ENCODE results near the gene ANKRD60. TPM values are rescaled to one million over a fixed set of nuclear protein-coding genes. Genes with fewer than 3 reads are reported as not detected.

Gene ANKRD60
- total RNA-seq, 1 donor from 2014 or later = not detected

DNA sequence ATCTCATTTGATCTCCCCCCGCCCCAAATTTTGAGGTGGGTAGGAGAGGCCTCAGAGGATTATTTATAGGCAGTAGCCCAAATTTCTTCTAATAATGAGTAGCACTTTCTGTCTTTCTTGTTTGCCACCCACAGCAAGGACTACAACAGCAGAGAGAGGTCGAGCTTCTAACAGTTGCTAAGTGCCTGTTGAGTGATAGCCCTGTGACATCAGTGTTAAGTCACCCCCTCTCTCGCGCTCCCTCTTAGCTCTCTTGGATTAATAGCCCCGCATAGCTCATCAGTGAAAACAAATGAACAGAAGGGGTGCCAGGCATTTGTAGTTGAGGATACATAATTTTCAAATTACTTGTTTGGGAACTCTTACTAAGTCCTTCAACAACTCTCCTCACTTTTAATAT, 3.5 kb downstream of the ANKRD60 start:
- DNase-seq (ENCODE audit: low read depth in 2 of 2) = no peak

DNA sequence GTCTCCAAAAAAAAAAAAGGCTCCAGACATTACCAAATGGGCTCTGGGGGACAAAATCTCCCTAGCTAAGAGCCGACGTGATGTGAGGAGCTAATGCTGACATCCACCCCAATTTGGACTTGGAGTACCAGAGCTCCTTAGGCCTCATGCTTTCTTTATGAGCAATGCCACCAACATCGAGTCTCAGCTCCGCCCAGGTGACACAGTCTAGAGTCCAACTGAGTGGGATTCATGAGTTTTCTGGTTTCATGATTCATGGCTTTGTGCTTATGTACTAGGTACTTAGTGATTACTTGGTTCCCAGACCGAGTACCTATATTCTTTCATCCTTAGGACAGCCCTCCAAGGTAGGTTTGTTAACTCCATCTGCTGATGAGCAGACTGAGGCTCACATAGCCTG, 4.4 kb downstream of the ANKRD60 start:
- no peak for DNase-seq (ENCODE audit: low read depth in 2 of 2)

DNA sequence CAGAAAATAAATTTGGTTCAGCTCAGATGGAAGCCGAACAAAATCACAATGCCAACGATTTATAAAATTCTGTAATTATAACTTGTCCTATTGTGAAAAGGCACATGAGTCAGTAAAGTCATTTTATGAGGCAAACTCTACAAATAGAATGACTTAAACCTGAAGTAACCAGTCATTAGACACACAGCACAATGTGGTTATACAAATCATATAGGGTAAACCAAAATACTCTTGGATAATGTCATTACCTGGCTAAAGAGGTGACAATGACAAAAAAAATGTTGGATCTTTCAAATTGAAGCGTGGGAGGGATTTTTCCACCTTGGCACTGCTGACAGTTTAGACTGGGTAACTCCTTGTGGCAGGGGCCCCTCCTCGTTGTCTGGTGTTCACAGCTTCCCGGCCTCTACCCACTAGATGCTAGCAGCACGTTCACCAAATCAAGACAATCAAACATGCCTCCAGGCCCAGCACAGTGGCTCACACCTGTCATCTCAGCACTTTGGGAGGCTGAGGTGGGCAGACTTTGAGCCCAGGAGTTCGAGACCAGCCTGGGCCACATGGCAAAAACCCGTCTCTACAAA, 5.0 kb downstream of the ANKRD60 start:
- no peak for DNase-seq (ENCODE audit: low read depth in 2 of 2)

DNA sequence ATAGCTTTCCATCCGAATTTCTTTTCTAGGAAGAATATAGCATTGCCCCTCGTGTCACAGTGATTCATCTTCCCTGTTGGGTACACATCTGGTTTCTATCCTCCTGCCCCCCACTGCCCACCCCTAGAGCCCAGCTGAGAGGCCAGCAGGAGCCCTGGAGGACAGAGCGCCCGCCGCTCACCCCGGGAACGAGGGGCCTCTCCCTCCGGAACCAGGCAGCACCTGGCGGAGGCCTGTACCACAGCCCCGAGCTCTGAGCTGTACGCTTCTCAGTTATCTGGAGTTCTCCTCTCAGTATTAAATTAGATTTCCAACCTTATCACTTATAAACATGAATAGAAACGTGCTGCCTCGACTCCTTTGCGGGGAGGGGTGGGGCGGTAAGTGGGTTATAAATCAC, 6.0 kb downstream of the ANKRD60 start:
- DNase-seq (ENCODE audit: low read depth in 2 of 2) = no peak

DNA sequence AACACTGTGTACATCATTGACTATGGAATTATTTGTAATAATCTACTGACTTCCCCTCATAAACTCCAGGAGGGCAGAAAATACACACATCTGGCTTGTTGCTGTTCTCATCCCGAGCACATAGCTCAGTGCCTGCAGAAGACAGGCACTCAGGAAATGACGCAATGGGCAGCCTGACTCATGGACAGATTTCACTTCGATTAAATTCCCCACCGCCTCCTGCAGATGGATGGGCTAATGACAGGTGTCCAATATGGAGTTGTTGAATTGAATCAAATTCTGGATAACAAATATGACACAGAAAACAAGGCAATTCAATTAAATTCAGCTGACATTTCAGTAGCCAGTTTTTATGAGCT, 9.1 kb downstream of the ANKRD60 start:
- DNase-seq (ENCODE audit: low read depth in 2 of 2) = peak; percentile 58 to 64

DNA sequence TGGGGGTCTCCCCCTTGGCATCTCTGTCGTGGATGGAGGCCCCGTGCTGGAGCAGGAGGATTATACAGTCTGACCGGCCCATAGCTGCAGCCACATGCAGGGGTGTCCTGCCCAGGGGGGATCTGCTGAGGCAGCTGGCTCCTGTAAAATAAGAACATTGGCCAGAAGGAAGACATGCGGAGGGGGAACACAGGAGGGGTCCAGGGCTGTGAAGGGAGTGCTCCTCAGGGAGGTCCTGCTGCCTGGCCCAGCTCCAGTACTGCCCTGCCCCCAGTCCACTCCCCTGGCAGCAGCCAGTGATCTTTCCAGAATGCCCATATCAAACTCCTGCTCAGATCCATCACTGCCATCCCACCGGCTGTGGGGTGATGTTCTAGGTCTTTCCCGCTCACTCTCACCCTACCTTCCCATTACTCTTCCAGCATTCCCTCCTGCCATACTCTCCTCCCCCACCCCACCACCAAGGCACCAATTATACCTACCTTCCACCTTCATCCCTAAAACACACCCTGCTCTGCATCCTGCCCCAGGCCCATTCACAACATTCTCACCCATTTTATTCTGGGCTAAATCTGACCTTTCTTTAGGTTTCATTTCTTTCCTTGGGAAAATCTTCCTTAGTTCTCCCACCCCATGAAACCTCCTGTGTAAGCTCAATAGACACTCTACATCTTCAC, 9.7 kb downstream of the ANKRD60 start:
- no peak for DNase-seq (ENCODE audit: low read depth in 2 of 2)

DNA sequence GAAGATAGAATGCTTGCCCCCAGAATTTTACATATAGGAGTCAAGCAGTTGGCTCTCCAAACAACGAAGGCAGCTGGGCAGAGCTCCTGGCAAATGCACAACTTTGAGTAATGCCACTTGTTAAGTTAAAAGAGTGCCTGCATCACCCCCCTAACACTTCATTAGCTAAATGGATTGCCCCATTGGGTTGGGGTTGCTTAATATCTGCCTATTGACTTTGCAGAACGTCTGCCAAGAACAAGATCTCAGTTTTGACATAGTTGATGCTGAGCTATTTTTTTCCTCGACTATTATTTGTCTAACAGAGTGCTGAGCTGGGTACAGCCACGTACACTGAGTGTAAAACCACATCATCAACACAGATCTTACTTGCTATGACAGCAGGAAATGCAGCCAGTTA, 12.1 kb downstream of the ANKRD60 start:
- no peak for DNase-seq (ENCODE audit: low read depth in 2 of 2)

DNA sequence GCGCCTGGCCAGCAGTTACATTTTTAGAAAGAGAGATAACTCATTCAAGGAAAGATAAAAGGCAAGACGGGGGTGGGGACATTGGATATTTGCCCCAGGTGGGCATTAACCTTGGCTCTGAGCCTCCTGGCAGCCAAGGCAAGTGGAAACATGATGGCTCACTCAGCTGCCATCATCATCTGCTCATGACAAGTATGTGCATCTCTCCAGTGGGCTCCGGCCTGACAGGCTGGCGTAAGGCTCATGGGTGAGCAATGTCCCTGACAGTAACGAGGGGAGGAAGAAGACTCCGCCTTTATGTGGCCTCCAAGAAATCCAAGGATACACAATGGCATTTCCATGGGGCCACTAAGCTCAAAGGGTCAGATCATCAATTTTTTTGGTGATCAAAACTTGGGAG, 13.3 kb downstream of the ANKRD60 start:
- no peak for DNase-seq (ENCODE audit: low read depth in 2 of 2)

DNA sequence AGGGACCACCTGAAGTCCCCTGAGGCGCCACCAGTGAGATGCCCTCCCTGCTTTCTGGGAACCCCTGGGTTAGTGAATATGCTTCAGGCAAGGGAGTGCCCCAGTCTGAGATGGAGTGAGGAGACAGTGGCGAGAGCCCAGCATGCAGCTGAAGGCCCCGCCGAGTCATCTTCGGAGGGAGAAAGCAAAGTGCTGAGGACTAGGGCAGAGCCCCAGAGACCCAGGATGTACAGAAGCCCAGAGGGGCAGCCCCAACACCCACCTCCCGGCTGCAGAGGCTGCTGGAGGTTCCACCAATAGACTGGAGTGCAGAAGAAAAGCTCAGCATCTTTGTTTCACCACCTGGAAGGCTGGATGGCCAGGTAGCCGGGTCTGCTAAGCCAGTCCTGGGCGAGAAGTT, 14.1 kb downstream of the ANKRD60 start:
- no peak for DNase-seq (ENCODE audit: low read depth in 2 of 2)

DNA sequence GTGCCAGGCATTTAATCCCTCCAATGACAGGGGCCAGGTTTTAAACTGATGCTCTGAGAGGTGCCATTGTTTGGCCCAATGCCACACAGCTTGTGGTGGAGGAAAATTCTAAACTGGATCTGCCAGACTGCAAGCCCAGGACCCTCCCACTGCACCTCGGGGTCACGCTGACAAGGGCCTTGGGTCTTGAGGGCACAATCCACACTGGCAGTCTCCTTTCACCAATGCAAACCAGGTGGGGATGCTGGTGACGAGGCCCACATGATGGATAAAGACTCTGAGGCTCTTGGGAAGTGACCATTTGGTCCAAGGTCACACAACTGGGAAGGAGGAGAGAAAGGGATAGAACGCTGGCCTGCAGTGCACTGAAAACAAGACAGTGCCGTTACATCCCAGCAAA, 14.7 kb downstream of the ANKRD60 start:
- DNase-seq (ENCODE audit: low read depth in 2 of 2) = no peak

DNA sequence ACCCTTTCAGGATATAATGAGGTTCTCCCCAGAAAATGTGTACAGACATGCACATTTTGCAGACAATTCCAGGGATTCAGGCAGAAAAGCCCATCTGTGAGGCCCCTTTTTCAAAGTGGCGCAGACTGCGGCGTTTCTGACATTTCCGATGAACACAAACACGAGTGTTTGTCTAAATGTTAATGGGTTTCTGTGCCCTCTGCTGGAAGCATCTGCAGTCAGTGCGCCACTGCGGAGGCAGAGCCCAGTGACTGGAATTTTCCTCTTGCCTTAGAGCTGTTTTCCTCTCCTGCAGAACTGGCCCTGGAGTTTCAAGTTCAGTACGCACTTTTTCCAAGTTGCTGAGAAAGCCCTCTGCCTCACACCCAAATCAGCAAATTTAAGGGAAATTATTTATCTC, 15.3 kb downstream of the ANKRD60 start:
- DNase-seq (ENCODE audit: low read depth in 2 of 2) = peak in 1 of 2 donors; percentile 21

DNA sequence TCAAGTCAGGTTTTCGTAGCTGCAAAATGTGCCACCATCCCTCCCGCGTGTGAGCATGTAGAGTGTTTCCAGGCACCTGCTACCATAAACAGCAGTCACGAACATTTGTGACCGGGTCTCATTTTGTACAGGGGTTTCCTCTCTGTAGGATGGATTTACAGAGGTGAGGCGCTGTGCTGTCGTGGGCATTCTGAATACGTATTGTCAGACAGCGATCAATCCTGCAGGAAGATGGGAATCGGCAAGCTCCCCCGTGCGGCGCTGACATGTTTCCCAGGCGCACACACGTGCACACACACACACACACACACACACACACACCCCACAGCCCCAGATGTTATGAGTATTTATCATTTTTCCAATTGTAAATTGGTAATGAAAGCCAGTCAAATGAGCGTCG, 15.8 kb downstream of the ANKRD60 start:
- no peak for DNase-seq (ENCODE audit: low read depth in 2 of 2)

DNA sequence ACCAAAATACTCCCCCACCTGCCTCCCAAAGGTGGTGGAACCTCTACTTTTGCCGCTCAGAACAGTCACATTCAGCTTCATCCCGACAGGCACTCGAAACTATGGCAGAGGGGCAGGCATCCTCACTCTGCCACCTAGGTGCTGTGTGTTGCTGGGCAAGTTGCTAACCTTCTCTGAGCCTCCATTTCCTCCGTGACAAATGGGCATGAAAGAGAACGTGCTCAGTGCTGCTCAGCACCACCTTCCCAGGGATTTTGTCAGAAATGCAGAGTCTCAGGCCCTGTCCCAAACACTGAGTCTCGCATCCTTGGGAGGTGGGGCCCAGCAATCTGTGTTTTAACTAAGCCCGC, 18.1 kb downstream of the ANKRD60 start:
- DNase-seq (ENCODE audit: low read depth in 2 of 2) = no peak

DNA sequence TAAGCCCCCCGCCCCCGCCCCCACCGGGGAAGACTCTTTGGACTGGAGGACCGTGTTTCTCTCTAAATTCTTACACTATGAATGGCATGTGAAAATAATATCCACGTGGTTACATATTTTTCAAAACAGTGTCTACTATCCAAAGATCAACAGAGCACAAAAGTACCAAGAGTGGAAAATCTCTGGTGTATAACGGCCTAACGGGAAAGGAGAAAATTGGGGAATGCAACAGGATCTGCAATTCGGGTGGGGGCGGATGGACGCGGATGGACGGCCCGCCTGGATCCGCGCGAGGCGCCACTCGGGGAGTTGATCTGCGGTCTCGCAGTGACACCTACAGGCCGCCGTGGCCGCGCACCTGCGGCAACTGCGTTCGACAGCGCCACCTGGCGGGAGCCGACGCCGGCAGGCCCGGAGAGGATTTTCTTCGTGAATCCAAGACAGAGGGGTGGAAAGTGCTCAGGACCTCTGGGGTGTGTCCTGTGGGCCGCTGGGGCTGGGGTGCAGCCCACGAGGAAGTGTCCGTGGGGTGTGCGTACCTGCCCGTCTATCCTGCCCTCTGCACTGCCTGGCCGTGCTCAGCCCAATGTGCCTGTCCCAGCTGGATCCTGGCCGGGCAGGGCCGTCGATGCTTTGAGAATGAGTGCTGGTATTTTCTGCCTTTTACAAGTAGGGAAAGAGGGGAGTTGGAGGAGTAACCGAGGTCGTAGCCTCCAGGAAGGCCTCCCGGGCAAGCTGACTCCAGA, 18.6 kb downstream of the ANKRD60 start:
- DNase-seq (ENCODE audit: low read depth in 2 of 2) = peak; percentile 45 to 69

DNA sequence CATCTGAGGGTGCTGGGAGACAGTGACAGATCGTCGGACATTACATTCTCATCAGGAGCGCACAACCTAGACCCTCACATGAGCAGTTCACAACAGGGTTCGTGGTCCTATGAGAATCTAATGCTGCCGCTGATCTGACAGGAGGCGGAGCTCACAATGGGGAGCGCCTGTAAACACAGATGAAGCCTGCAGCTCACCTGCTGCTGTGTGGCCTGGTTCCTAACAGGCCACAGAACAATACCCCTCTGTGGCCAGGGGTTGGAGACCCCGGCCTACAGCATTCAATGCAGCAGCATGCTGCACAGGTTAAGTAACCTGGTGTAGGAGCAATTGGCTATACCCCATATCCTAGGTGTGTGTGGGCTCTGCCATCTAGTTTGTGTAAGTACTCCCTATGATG, 19.5 kb downstream of the ANKRD60 start:
- DNase-seq (ENCODE audit: low read depth in 2 of 2) = no peak

DNA sequence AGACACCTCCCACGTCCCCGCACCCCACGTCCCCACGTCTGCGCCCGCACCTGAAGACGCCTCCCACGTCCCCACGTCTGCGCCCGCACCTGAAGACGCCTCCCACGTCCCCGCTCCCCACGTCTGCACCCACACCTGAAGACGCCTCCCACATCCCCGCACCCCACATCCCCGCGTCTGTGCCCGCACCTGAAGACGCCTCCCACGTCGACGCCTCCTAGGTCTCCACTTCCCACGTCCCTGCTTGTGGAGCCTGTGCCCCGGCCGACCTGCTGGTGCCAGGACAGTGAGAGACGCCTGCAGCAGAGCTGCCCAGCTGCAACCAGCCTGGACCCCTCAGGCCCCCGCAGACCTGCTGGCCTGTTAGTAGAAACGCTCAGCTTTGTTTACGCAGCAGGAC, 22.6 kb downstream of the ANKRD60 start:
- DNase-seq (ENCODE audit: low read depth in 2 of 2) = no peak

DNA sequence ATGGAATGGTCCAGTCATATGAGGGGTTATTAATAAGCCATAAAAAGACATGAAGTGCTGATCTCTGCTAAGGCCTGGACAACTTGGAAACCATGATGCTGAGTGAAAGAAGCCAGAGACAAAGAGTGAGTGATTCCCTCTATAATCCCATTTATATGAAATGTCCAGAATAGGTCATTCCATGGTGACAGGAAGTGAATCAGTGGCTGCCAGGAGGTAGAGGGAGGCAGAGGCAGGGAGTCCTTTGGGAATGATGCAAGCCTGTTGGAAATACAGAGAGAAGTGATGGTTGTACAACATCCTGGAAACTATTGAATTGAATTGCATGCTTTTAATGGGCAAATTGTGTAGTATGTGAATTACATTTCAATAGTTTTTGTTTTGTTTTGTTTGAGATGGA, 26.4 kb downstream of the ANKRD60 start:
- DNase-seq (ENCODE audit: low read depth in 2 of 2) = no peak

DNA sequence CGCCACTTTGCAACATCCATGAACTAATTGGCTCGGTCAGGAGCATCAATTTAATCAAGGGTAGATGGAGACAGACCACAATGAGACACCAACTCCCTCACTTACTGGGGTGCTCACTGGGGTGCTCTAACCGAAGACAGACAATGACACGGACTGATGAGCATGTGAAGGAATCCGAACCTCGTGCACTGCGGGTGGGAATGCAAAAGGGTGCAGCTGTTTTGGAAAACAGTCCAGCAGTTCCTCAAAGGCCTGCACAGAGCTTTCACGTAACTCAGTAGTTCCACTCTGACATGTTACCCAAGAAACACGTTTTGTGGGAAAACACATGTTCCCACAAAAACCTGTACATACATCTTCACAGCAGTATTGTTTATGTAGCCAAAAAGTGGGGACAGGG, 26.8 kb downstream of the ANKRD60 start:
- no peak for DNase-seq (ENCODE audit: low read depth in 2 of 2)

DNA sequence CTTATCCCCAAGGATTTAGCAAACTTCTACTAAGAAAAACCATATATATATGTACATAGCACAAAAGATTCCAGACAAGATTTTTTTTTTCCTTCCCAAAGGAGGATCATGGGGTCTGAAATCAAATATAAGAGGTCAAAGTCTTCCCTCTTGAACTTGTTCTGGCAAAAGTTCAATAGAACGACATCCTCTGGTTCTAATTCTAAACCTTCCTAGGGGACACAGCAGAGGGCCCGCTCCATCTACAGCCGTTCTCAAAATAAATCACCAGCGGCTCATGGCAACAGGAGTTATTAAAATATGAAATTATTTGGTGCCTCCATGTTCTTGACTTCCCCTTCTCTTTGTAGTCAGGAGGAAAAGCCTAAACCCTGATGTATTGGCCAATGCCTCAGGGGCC, 29.0 kb downstream of the ANKRD60 start:
- DNase-seq (ENCODE audit: low read depth in 2 of 2) = no peak

DNA sequence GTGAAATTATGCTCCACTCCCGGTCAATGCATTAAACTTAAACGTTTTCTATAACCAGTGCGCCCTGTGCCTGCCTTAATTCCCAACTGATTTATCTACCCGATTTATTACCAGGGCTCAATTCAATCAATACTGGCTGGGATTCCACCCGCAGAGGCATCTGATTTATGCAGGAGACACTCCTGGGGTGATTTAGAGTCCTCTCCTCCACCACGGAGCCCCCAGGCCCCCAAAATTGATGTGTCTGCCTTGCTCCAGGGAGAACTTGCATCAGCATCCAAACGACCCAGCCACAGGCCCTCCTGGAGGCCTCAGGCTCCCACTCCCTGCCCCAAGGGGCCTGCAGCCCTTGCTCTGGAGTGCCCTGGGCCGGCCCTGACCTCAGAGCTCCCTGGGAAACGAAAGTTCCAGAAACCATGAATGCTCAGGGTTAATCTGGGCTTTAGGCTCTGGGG, 29.5 kb downstream of the ANKRD60 start:
- no peak for DNase-seq (ENCODE audit: low read depth in 2 of 2)

DNA sequence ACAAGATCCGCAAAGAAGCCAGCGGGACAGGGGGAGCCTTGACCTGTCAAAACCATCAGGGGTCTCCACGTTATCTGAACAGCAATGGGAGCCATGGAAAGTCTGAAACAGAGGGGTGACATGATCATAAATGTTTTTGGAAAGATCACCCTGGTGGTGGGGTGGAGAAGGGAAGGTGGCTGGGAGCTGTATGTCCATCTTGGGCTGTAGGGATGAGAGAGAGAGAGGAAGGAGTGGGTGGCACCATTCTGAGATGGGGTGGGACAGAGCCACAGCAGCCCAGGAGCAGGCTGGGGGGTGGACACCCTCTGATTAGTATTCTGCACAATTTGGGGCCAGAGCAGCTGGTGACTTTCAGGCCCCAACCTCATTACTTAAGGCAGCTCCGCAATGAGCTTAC, 30.1 kb downstream of the ANKRD60 start:
- DNase-seq (ENCODE audit: low read depth in 2 of 2) = no peak

DNA sequence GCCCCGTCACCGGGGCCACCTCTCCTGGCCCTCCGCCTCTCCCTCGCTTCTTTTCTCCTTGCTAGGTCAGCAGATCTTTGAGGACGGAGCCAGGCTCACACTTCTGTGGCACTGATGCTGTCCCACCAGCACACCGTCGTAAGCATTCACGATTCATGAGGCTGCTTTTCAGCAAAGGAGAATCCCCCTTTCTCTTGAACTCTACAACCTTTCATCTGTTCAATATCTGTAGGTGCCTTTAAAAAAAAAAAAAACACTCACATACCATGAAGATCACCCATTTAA, 31.3 kb downstream of the ANKRD60 start:
- no peak for DNase-seq (ENCODE audit: low read depth in 2 of 2)

DNA sequence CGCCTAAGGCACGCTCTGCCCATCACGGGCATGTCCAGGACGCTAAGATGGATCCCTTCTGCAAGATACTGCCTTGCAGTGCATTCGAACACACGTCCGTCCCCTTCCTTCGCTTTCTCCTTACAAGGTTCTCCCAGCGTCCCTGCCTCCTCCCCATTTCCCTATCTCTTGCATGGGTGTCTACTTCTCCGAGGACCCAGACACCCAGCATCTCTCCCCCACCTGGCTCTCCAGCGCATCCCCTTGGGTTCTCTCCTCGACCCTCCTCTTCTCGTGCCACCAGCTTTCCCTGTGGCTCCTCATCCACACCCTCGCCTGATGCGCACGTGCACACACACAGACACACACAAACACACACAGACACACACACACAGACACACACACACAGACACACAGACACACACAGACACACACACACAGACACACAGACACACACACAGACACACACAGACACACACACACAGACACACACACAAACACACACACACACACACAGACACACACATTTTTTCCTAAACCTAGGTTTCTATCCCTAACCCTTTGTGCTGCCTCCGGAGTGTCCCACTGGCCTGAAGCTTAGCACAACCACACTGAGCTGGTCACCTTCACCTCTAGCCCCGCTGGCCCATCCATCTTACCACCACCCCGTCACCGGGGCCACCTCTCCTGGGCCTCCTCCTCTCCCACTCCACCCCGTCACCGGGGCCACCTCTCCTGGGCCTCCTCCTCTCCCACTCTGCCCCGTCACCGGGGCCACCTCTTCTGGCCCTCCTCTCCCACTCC, 31.9 kb downstream of the ANKRD60 start:
- DNase-seq (ENCODE audit: low read depth in 2 of 2) = no peak
